Right lobe of liver (tissue), 6 donors: Measurements from ENCODE around the gene IL17C. TPM values are rescaled to one million over a fixed set of nuclear protein-coding genes. Genes with fewer than 3 reads are reported as not detected.

Experiments used
- ATAC-seq, 4 donors: fragments of 200-7000 bp; cut with Tn5 transposase; one replicate each; pipeline ENCODE4 v1.9.1; 2020; ENCODE audit warnings: mild to moderate bottlenecking in 4 of 4, moderate library complexity in 4 of 4
- DNase-seq, 3 donors: peaks; one replicate each; pipeline ENCODE4 v3.0.0-alpha.2; 2020
- H3K27ac ChIP-seq, 3 donors: fragments of 200-600 bp; one replicate each; pipeline ENCODE4 v1.8.0; 2022
- H3K27me3 ChIP-seq, 2 donors: fragments of 200-600 bp; one replicate each; pipeline ENCODE4 v1.8.0; 2022
- H3K36me3 ChIP-seq, 4 donors: fragments of 200-600 bp; sonication (generic) in 1 of 4; one replicate each; pipeline versions ENCODE4 v1.5.1 to v1.8.0; 2017 to 2022; ENCODE audit warnings: control low read depth in 1 of 4
- H3K4me1 ChIP-seq, 4 donors: fragments of 200-600 bp; sonication (generic) in 1 of 4; one replicate each; pipeline versions ENCODE4 v1.5.1 to v1.8.0; 2017 to 2022; ENCODE audit warnings: control low read depth in 1 of 4
- H3K4me3 ChIP-seq, 3 donors: fragments of 200-600 bp; one replicate each; pipeline ENCODE4 v1.8.0; 2022
- H3K9me3 ChIP-seq, 4 donors: fragments of 200-600 bp; sonication (generic) in 1 of 4; one replicate each; pipeline versions ENCODE4 v1.5.1 to v1.8.0; 2017 to 2022; ENCODE audit warnings: control low read depth in 1 of 4
- POLR2A ChIP-seq: fragments of 450-650 bp; IDR thresholded peaks from one replicate; pipeline ENCODE4 v1.6.1; 2017; ENCODE audit warnings: antibody characterized with exemption, mild to moderate bottlenecking
- WGBS: methylation state at CpG from one replicate; pipeline ENCODE4 v1.1.6; 2018; ENCODE audit warnings: low coverage, low lambda C conversion rate; ENCODE audit not compliant: insufficient coverage; ENCODE audit errors: missing lambda C conversion rate; 5-methylcytosine and 5-hydroxymethylcytosine counted together
- intact Hi-C, 2 donors: fragments of 100-400 bp; cut with DNase I; formaldehyde crosslinking; loops; one replicate each; pipeline versions ENCODE4 v1.11.2 to v1.14.1; 2022
- total RNA-seq, 6 experiments: library from RNA; depleted of rRNA in 2 of 6; stranded (reverse); fragments of >200 nt in 2 of 6; fragmentation: NEBNext Ultra II Directional in 3 of 6; extraction: Animal tissue kit (Norgen Biotek cat#: 25700) in 3 of 6; gene quantifications; one replicate each; pipeline versions ENCODE4 v1.1.0 to v1.2.4, GENCODE V29; 2016 to 2023
- TF ChIP-seq, protein P1 (sequence below), 4 donors: fragments of 200-600 bp in 3 of 4; fragments of 450-650 bp in 1 of 4; IDR thresholded peaks; one replicate each; pipeline versions ENCODE4 v1.5.1 to v1.8.0; 2016 to 2022; ENCODE audit warnings: antibody characterized with exemption in 4 of 4, mild to moderate bottlenecking in 2 of 4
- donor health status: DM: no; HTN: yes; CAD: no.
- donor health status: DM: no; HTN: no; CAD: no.
- donor health status: DM: no; HTN: no; CAD: no.
- donor health status: DM: no; HTN: yes; CAD: no.
- donor health status: DM: no; HTN: yes; CAD: no.

The IL17C gene
- total RNA-seq, 6 experiments from 2014 or later = not detected

GRCh38 chr16:88661468-88661867 lies 23.1 kb downstream of the IL17C start:
- TF ChIP-seq, protein P1, sequence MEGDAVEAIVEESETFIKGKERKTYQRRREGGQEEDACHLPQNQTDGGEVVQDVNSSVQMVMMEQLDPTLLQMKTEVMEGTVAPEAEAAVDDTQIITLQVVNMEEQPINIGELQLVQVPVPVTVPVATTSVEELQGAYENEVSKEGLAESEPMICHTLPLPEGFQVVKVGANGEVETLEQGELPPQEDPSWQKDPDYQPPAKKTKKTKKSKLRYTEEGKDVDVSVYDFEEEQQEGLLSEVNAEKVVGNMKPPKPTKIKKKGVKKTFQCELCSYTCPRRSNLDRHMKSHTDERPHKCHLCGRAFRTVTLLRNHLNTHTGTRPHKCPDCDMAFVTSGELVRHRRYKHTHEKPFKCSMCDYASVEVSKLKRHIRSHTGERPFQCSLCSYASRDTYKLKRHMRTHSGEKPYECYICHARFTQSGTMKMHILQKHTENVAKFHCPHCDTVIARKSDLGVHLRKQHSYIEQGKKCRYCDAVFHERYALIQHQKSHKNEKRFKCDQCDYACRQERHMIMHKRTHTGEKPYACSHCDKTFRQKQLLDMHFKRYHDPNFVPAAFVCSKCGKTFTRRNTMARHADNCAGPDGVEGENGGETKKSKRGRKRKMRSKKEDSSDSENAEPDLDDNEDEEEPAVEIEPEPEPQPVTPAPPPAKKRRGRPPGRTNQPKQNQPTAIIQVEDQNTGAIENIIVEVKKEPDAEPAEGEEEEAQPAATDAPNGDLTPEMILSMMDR (IDR thresholded peaks at IDR 0.05) = no peak
- TF ChIP-seq POLR2A = no peak
- ATAC-seq (no peak), DNase-seq (no peak)
- intact Hi-C loops = no loop called here
- Histone ChIP-seq H3K27ac (no peak overlapping the region), H3K4me1 (peaks cover 0 to 26% (median 8%) of the 10 kb centered on the region in 4 donors), H3K36me3 (peaks cover 0 to 6% (median 0%) of the 10 kb centered on the region in 4 donors), H3K9me3 (no peaks in the 10 kb centered on the region), H3K4me3 (no peak overlapping the region), H3K27me3 (no peaks in the 10 kb centered on the region)
- WGBS = 61% methylated on average over 8 of the region's 10 CpGs

DNA sequence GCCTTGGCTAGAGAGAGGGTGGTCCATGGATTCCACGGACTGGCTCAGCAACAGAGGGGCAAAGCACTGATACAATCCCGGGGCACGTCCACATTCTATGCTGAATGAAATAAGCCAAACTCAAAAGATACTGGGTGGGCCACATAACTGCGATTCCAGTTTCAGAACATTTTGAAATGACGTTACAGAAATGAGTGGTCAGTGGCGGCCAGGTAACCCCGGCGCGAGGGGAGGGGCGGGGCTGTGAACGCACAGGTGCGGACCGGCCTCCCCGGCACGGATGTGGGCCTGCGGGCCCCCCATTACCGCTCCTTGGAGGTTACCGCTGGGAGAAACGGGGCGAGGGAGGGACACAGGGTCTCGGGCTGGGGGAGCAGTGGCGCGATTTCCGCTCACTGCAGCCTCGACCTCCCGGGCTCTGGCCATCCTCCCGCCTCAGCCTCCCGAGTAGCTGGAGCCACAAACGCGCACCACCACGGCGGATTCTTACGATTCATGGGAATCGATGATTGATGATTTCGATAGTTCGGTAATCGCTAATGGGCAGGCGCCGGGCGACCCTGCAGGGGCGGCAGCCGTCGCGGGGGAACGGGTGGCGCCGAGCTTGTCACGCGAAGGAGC lies 24.0 kb downstream of the IL17C start:
- H3K36me3 ChIP-seq = peaks cover 0 to 6% (median 0%) of the 10 kb centered on the region in 4 donors
- no peak for ATAC-seq
- no peaks in the 10 kb centered on the region for H3K9me3 ChIP-seq
- peak in 1 of 3 donors; percentile 57 for DNase-seq
- H3K4me3 ChIP-seq = peak overlapping the region; percentile 94 to 97 (median 94)
- intact Hi-C loops = no loop called here
- TF ChIP-seq, protein P1 (IDR thresholded peaks at IDR 0.05) = no peak
- no peak for TF ChIP-seq POLR2A
- peaks cover 0 to 26% (median 8%) of the 10 kb centered on the region in 4 donors for H3K4me1 ChIP-seq
- H3K27me3 ChIP-seq = no peaks in the 10 kb centered on the region
- under 1% methylated on average over 31 of the region's 49 CpGs for WGBS
- H3K27ac ChIP-seq = peak overlapping the region; percentile 86 to 89 (median 88)

DNA sequence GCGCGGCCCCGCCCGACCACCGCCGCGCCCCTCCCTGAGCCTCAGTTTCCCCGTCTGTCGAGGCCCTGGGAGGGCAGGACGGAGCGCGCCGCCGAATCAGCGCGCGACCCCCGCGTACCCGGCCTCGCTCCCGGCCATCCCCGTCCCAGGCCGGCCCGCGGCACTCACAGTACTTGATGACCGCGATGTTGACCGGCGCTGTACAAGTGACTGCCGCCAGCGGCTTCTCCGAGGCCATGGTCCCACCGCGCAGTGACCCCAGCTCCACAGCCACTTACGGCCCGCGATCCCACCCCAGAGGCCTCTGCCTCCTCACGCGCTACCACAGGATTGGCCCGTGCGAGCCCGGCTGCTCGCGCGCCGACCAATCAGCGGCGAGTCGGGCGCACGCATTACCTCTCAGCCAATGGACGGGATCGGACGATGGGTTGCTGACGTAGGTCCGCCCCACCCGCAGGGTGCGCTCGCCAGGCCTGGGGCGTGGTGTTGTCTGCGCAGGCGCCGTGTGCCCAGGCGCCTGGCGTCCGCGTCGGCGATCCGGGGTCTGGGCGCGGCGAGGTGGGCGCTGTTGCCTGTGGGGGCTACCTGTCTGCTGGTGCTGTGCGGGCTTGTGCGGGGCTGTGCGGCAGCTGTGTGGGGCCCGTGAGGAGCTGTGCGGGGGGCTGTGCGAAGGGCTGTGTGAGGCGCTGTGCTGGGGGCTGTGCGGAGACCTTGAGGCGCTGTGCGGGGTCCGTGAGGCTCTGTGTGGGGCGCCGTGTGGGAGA lies 24.7 kb downstream of the IL17C start, which contains the start of gene MVD:
MVD (minus strand) TSS at position 249 of the 764 bp plus-strand sequence; CDS start at position 238, 11 bp downstream.
- H3K27ac ChIP-seq = peak within 1 kb of the TSS; percentile 86 to 89 (median 88)
- no peaks in the 10 kb centered on the region for H3K9me3 ChIP-seq
- WGBS = under 1% methylated on average over 35 of the region's 88 CpGs

DNA sequence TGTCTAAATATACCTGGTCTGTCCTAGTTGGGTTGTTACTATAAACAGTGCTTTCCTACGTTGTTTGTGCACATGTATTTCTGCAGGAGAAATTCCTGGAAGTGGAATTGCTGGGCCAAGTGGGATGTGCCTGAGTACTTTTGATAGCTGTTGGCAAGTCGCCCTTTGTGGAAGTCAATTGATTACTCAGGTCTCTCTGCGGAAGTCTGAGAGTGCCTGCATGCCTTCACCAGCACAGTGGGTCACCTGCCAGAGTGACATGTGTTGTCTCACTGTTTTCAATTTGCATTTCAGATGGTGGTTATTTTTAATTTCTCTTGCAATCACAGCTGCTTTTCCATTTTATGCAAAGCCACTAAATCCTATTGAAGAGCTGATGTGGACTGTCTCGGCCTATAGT lies 26.8 kb downstream of the IL17C start:
- Histone ChIP-seq H3K9me3 (no peaks in the 10 kb centered on the region), H3K27ac (peak overlapping the region in 2 of 3 donors; percentile 66 to 89), H3K27me3 (no peaks in the 10 kb centered on the region), H3K4me1 (peaks cover 0 to 26% (median 8%) of the 10 kb centered on the region in 4 donors), H3K4me3 (no peak overlapping the region), H3K36me3 (no peaks in the 10 kb centered on the region)
- no peak for TF ChIP-seq POLR2A
- TF ChIP-seq, protein P1 (IDR thresholded peaks at IDR 0.05) = no peak
- intact Hi-C loops = no loop called here
- DNase-seq (peak in 2 of 3 donors; percentile 65 to 82), ATAC-seq (peak; percentile 48 to 66 (median 61))
- WGBS = 44% methylated on average over 2 of the region's 4 CpGs

More for the DNA sequence above, 24.7 kb downstream of the IL17C start, which contains the start of gene MVD:
- intact Hi-C loops = no loop called here
- TF ChIP-seq, protein P1 (IDR thresholded peaks at IDR 0.05) = peak in 1 of 4 donors; percentile 11
- TF ChIP-seq POLR2A = peak; percentile 90
- no peaks in the 10 kb centered on the region for H3K27me3 ChIP-seq
- ATAC-seq = peak; percentile 89 to 96 (median 94)
- peaks cover 0 to 26% (median 8%) of the 10 kb centered on the region in 4 donors for H3K4me1 ChIP-seq
- peak; percentile 98 to 99 (median 98) for DNase-seq
- H3K36me3 ChIP-seq = peaks cover 0 to 3% (median 0%) of the 10 kb centered on the region in 4 donors
- H3K4me3 ChIP-seq = peak within 1 kb of the TSS; percentile 94 to 97 (median 94)
